HT-29 (cell line): ENCODE data around the gene MARCKSL1. TPM values are rescaled to one million over a fixed set of nuclear protein-coding genes. Genes with fewer than 3 reads are reported as not detected.

Experiments
- DNase-seq: peaks from one replicate; pipeline ENCODE4 v3.0.0-alpha.2; 2015; ENCODE audit warnings: low spot score
- total RNA-seq: library from RNA; depleted of rRNA; stranded (reverse); fragments of >200 nt; shearing (Covaris generic); gene quantifications from 2 replicates; pipeline ENCODE4 v1.2.3, GENCODE V29; 2014

The MARCKSL1 gene
- total RNA-seq, 1 experiment from 2014 or later = 384 TPM

GRCh38 chr1:32352831-32353383, 16.9 kb upstream of the MARCKSL1 start:
- no peak for DNase-seq

DNA sequence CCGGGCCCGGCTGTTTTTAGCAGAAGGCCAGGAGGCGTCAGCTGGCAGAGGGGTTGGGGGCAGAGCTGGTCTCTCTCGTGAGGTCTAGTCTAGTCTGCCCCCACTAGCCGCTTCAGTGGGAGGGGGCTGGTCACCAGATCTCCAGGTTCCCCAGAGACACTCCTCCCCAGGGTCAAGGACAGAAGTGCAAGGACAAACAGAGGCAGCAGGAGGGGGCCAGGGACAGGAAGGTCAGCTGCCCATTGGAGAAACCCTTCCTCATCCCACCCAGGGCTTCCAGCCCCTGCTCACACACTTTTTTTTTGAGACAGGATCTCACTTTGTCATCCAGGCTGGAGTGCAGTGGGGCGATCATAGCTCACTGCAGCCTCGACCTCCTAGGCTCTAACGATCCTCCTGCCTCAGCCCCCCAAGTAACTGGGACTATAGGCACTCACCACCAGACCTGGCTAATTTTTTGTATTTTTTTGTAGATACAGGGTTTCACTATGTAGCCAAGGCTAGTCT, 16.3 kb upstream of the MARCKSL1 start:
- DNase-seq = no peak

- DNase-seq = peak; percentile 89
Observed at GRCh38 chr1:32351399-32352238, 15.6 kb upstream of the MARCKSL1 start.

DNA sequence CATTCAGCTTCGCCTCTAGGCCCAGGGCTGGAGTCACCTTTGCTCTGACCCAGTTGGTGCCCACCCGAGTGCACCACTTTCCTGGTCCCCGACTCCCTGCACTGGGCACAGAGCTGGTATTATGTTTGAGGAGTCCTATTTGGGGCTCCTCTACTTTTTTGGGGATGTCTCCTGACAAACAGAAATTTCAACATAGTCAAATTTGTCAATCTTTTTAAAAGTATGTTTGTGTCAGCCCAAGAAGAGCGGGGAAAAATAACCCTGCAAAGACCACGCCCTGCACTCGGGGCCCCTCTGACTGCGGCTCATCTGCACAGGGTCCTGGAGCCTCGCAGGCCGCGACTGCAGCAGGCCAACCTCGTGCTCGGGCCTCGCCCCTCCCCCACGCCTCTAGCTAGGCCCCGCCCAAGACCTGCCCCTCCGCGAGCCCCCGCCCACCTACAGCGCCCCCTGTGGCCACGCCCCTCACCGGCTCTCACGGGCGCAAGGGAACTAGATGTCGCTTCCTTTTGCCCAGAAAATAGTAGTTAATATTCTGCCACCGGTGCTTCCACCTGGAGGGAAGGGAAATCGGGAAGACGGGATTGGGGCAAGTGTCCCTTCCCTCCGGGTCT, 14.9 kb upstream of the MARCKSL1 start:
- peak; percentile 76 for DNase-seq

DNA sequence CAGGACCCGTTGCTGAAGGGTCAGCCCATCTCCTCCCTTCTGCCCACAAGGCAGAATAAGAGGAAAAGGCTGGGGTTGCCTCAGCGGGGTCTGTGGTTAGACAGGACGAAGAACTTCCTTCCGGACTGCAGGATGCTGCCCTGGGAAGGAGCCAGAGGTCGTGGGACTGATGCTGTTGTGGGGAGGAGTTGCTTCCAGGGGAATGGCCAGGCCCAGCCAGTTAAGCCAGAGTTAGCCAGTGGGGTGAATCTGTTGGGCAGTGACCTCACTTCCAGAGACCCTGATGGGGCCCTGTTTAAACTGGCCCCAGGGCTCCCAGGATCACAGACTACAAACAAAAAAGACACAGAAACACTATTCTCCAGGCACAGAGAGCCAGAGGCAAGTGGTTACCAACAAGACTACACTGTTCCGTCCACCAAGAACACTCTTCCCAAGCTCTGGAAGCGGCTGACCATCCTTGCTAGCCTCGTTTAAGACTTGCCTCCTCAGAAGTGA, 13.2 kb upstream of the MARCKSL1 start:
- DNase-seq = no peak

- DNase-seq = no peak
Observed at GRCh38 chr1:32346532-32347157, 10.6 kb upstream of the MARCKSL1 start.

GRCh38 chr1:32345289-32345827, 9.3 kb upstream of the MARCKSL1 start:
- DNase-seq = no peak

GRCh38 chr1:32342704-32343103, 6.7 kb upstream of the MARCKSL1 start:
- DNase-seq = no peak

GRCh38 chr1:32341971-32342370, 5.9 kb upstream of the MARCKSL1 start:
- DNase-seq = no peak

DNA sequence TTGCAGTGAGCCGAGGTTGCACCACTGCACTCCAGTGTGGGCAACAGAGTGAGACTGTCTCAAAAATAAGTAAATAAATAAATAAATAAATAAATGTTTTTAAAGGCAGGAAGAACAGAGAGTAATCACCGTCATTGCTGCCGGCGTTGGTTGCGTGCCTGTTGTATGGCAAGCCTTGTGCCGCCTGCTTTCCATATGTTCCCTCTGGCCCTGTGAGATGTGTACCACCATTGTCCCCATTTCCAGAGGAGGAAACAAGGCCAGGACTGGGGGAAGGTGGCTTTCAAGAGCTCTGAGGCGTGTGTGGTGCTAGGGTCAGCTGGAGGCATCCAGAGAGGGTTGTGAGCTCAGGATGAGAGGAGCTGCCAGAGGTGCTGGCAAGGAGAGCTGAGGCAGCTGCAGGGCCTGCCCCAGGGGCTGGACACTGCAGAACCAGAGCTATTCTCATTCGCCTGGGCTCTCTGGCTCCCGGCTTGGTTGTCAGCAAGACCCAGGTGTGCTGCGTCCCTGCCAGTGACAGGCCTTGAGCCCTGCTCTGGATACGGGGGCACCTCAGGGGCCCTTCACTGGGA, 5.2 kb upstream of the MARCKSL1 start:
- DNase-seq = no peak

DNA sequence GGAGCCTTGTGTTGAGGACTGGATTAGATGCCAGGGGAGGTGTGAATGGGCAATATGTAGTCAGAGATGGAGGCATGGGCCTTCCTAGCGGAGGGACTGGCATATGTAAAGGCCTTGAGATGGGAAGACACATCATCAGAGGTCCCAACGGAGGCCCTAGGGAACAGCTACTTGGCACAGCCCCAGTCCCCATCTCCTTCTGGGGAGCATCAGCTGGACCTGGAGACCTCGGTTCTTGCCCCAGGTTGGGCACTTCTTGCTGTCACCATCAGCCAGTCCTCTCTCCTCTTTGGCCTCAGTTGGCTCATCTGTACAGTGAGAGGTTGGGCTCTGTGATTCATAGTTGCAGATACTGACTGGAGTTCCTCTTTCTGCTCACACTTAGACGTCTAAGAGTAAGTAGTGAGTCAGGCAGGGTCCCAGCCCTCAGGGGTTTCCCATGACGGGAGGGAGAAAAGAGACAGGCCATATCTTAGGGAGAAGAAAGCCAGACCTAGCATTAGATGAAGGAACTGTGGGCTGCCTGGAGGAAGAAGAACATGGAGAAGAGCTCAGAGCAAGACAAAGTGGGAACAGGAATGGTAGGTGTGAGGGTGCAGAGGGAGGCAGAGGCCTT, 3.4 kb upstream of the MARCKSL1 start:
- DNase-seq = no peak

- no peak for DNase-seq
Observed at GRCh38 chr1:32338637-32339145, 2.7 kb upstream of the MARCKSL1 start.

- DNase-seq = peak; percentile 75
Observed at GRCh38 chr1:32337855-32338636, 2.0 kb upstream of the MARCKSL1 start.

GRCh38 chr1:32336963-32337675, 1.1 kb upstream of the MARCKSL1 start:
- DNase-seq = no peak

DNA sequence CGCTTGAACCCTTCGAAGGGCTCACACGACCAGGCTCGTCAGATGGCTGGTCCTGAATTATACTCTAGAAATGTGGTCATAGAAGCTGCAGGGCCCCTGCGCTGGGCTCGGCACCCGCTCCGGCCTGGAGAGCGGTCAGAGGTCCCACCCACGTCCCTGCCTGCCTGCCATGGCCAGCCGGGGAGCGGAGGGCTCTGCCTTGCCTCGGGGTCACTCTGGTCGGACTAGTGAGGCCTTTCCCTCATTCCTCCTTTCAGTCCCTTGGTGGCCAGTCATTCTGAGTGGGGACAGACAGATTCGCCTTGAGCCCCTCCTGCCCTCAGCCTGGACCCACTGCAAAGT, 529 bp upstream of the MARCKSL1 start:
- DNase-seq = no peak

DNA sequence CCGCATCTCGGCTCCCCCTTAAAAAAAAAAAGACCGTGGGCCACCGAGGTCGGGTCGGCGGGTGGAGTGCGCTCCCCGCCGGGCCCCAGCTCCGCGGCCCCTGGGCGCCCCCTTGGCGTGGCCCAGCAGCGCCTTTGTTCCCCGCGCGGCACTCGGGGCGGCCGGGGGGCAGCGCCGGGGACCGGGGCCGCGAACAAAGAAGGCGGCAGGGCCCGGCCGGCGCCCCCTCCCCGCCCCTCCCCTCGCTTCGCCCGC, 571 bp downstream of the MARCKSL1 start:
- DNase-seq = no peak

DNA sequence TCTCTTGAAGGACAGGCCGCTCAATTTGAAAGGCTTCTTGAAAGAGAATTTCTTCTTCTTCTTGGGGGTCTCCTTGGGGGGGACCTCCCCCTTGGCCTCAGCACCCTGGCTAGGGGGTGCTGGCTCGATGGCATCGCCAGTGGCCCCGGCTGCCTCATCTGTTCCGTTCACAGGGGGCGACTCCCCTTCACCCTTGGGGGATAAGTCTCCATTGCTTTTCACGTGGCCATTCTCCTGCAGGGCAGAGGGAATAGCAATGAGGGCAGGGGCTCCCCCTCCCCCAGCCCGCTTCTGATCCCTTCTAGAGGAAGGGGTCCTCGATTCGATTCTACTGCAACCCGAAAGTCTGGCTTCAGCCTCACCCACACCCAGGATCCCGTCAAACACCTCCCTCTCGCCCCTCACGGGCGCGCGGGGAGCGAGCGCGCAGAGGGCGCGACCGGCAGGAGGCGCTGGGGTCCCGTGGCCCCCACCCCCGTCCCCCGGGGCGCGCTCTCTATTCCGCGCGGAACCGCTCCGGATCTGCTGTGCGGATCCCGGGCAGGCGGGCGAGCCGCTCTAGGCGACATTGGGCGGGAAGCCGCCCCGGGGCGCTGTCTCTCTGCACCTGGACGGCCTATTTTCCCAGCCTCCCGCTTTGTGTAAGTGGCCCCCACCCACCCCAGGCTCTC, 1.0 kb downstream of the MARCKSL1 start:
- DNase-seq = peak; percentile 66

- no peak for DNase-seq
Observed at GRCh38 chr1:32334274-32334861, 1.7 kb downstream of the MARCKSL1 start.
